ENCODE data around the gene ZNF550. TPM values are rescaled to one million over a fixed set of nuclear protein-coding genes. Genes with fewer than 3 reads are reported as not detected.
A peak's percentile ranks its signal among the peaks of the same experiment; 100 is the strongest.

ZNF550 gene
- total and polyA plus RNA-seq, 9 of the 15 experiments (the other 6 are each of a cell fraction or from before 2014, with no cell fraction given), result 1.6 to 11.8 (median 4.3) TPM

DNA sequence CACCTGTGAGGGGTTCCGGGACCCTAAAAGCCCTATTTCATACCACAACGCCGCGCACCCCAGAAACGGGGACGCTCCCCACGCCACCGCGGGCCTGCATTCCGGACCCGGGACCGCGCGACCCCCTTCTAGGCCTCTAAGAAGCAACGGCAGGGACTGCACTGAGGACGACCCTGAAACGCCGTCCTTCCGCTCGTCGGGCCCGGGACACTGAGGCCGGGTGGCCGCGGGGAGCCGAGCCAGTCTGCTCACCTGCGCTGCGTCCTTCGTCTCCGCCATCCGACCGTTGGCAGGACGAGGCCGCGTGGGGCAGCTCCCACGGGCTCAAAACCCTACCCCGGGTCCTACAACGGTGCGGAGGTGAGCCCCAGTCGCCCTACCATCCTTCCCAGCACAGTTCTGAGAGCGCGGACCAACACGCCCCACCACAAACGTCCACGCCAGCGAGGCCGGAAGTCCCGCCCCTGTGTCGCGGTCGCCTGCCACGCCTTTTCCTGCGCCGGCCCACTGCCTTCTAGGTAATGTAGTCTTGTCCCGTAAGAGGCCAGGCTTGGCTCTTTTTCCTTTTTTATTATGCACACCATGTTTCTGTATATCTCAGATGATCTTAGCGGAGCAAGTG, at the start of gene ZNF550 (continued):
- TF ChIP-seq RBFOX2 (IDR thresholded peaks at IDR 0.05; ENCODE audit: low read depth, low read length) (peak; percentile 81), KDM5B (IDR thresholded peaks at IDR 0.05; ENCODE audit: insufficient replicate concordance, low read depth, low read length) (peak; percentile 75), C11orf30 (IDR thresholded peaks at IDR 0.05; ENCODE audit: low read depth) (no peak), HOXB6 (CRISPR knock-in tag; IDR thresholded peaks at IDR 0.05; ENCODE audit: borderline replicate concordance) (no peak), SMAD3 (CRISPR knock-in tag; conservative IDR thresholded peaks at IDR 0.05) (no peak), ZNF134 (CRISPR knock-in tag; conservative IDR thresholded peaks at IDR 0.05) (no peak), MAX (CRISPR knock-in tag; IDR thresholded peaks at IDR 0.05) (no peak), ZNF282 (CRISPR knock-in tag; IDR thresholded peaks at IDR 0.05) (no peak), MED1 (CRISPR knock-in tag; IDR thresholded peaks at IDR 0.05; ENCODE audit: borderline replicate concordance) (no peak), NELFE (IDR thresholded peaks at IDR 0.05; ENCODE audit: insufficient read depth, insufficient read length) (no peak), THAP12 (CRISPR knock-in tag; IDR thresholded peaks at IDR 0.05) (no peak), ZNF444 (CRISPR knock-in tag; IDR thresholded peaks at IDR 0.05) (no peak), AFF1 (IDR thresholded peaks at IDR 0.05; ENCODE audit: low read depth in 1 of 2, partially characterized antibody in 2 of 2) (peak in 1 of 2 experiments; percentile 83), PKNOX1 (IDR thresholded peaks at IDR 0.05) (peak; percentile 55), CTBP1 (IDR thresholded peaks at IDR 0.05; ENCODE audit: borderline replicate concordance) (no peak)
- TF ChIP-seq, protein P1, sequence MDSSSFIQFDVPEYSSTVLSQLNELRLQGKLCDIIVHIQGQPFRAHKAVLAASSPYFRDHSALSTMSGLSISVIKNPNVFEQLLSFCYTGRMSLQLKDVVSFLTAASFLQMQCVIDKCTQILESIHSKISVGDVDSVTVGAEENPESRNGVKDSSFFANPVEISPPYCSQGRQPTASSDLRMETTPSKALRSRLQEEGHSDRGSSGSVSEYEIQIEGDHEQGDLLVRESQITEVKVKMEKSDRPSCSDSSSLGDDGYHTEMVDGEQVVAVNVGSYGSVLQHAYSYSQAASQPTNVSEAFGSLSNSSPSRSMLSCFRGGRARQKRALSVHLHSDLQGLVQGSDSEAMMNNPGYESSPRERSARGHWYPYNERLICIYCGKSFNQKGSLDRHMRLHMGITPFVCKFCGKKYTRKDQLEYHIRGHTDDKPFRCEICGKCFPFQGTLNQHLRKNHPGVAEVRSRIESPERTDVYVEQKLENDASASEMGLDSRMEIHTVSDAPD (CRISPR knock-in tag; IDR thresholded peaks at IDR 0.05), result no peak
- TF ChIP-seq, protein P2, sequence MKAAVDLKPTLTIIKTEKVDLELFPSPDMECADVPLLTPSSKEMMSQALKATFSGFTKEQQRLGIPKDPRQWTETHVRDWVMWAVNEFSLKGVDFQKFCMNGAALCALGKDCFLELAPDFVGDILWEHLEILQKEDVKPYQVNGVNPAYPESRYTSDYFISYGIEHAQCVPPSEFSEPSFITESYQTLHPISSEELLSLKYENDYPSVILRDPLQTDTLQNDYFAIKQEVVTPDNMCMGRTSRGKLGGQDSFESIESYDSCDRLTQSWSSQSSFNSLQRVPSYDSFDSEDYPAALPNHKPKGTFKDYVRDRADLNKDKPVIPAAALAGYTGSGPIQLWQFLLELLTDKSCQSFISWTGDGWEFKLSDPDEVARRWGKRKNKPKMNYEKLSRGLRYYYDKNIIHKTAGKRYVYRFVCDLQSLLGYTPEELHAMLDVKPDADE (conservative IDR thresholded peaks at IDR 0.05; ENCODE audit: control insufficient read depth, low read depth, low read length), result 0 out of 2 replicates have a peak, but pooled peaks have one; percentile 46

All from K562 (cell line).